GM23248 (cell line): Measurements from ENCODE around the gene CUX1.

ENCODE experiments used
- EZH2 ChIP-seq: fragments of 200-600 bp; sonication (generic); IDR thresholded peaks from 2 replicates; pipeline ENCODE4 v1.6.1; 2018; ENCODE audit warnings: antibody characterized with exemption, mild to moderate bottlenecking; ENCODE audit not compliant: insufficient read depth, poor library complexity, severe bottlenecking
- EZH2phosphoT487 ChIP-seq: fragments of 200-600 bp; sonication (generic); IDR thresholded peaks from 2 replicates; pipeline ENCODE4 v1.6.1; 2018; ENCODE audit warnings: antibody characterized with exemption, moderate library complexity, mild to moderate bottlenecking, low read depth; ENCODE audit not compliant: insufficient read depth

- TF ChIP-seq EZH2phosphoT487: no peak
- no peak for TF ChIP-seq EZH2
These were observed 224.7 kb downstream of the CUX1 start for GRCh38 chr7:102042016-102042656.
